ENCODE data around the gene ABCC9.

DNA sequence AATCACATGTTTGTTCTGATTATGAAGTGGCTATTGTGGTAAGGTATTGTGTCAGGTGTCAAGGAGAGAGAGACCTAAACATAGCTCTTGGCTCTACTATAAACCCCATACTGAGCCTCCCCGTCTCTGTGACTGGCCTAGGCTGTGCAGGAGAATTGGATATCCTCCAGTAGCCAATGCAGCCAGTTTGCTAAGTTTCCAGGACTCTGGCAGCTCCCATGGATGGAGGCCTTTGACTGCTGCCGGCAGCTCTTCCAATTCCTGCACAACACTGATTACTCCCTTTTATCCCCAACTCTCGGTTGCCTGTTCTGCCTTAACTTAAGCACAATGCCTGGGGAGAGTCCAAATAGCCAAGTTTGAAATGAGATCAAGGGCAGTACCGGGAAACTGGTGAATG, 59.3 kb downstream of the ABCC9 start:
- TF ChIP-seq POLR2A (IDR thresholded peaks at IDR 0.05; ENCODE audit: extremely low read depth, insufficient read length) = no peak
- TF ChIP-seq, protein P1, sequence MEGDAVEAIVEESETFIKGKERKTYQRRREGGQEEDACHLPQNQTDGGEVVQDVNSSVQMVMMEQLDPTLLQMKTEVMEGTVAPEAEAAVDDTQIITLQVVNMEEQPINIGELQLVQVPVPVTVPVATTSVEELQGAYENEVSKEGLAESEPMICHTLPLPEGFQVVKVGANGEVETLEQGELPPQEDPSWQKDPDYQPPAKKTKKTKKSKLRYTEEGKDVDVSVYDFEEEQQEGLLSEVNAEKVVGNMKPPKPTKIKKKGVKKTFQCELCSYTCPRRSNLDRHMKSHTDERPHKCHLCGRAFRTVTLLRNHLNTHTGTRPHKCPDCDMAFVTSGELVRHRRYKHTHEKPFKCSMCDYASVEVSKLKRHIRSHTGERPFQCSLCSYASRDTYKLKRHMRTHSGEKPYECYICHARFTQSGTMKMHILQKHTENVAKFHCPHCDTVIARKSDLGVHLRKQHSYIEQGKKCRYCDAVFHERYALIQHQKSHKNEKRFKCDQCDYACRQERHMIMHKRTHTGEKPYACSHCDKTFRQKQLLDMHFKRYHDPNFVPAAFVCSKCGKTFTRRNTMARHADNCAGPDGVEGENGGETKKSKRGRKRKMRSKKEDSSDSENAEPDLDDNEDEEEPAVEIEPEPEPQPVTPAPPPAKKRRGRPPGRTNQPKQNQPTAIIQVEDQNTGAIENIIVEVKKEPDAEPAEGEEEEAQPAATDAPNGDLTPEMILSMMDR (IDR thresholded peaks at IDR 0.05; ENCODE audit: low read depth, low read length) = no peak

All from NB4 (cell line).